ENCODE results near the gene TCF12. TPM values are rescaled to one million over a fixed set of nuclear protein-coding genes. Genes with fewer than 3 reads are reported as not detected.
A peak's percentile ranks its signal among the peaks of the same experiment; 100 is the strongest.

Gene TCF12
- polyA plus RNA-seq, 1 experiment = 447 TPM

GRCh38 chr15:57059026-57059660 is 140.7 kb downstream of the TCF12 start:
- Histone ChIP-seq H3K27me3 (ENCODE audit: control insufficient read depth, insufficient read depth, low read length) (no peaks in the 10 kb centered on the region), H3K27ac (ENCODE audit: low read depth, low read length) (no peak overlapping the region), H3K9me3 (ENCODE audit: control insufficient read depth, insufficient read depth, low read length) (no peaks in the 10 kb centered on the region), H3K4me3 (ENCODE audit: low read depth, low read length) (no peak overlapping the region)
- CTCF ChIA-PET = interaction anchor here (0.6 kb wide), 1 partner anchor 87 kb away, joined by 3 read pairs; no protein-coding TSS in a partner anchor
- POLR2A ChIA-PET = no interaction called here
- no peak for TF ChIP-seq CTCF (IDR thresholded peaks at IDR 0.05; ENCODE audit: low read depth, low read length)
- no peak for DNase-seq (ENCODE audit: low read depth, low spot score)

GRCh38 chr15:57060799-57061198 is 142.4 kb downstream of the TCF12 start:
- ChIA-PET POLR2A (interaction anchor here (0.8 kb wide), 1 partner anchor 173 kb away, joined by 3 read pairs; no protein-coding TSS in a partner anchor), CTCF (no interaction called here)
- H3K27ac ChIP-seq (ENCODE audit: low read depth, low read length) = no peak overlapping the region
- H3K9me3 ChIP-seq (ENCODE audit: control insufficient read depth, insufficient read depth, low read length) = no peaks in the 10 kb centered on the region
- no peak overlapping the region for H3K4me3 ChIP-seq (ENCODE audit: low read depth, low read length)
- H3K27me3 ChIP-seq (ENCODE audit: control insufficient read depth, insufficient read depth, low read length) = no peaks in the 10 kb centered on the region
- DNase-seq (ENCODE audit: low read depth, low spot score) = peak; percentile 39
- no peak for TF ChIP-seq CTCF (IDR thresholded peaks at IDR 0.05; ENCODE audit: low read depth, low read length)

GRCh38 chr15:57061281-57061680 is 142.8 kb downstream of the TCF12 start:
- no peaks in the 10 kb centered on the region for H3K9me3 ChIP-seq (ENCODE audit: control insufficient read depth, insufficient read depth, low read length)
- H3K27me3 ChIP-seq (ENCODE audit: control insufficient read depth, insufficient read depth, low read length) = no peaks in the 10 kb centered on the region
- no peak for DNase-seq (ENCODE audit: low read depth, low spot score)
- CTCF ChIA-PET = interaction anchor here (1.7 kb wide), 1 partner anchor 84 kb away, joined by 3 read pairs; no protein-coding TSS in a partner anchor
- POLR2A ChIA-PET = no interaction called here
- TF ChIP-seq CTCF (IDR thresholded peaks at IDR 0.05; ENCODE audit: low read depth, low read length) = no peak
- H3K27ac ChIP-seq (ENCODE audit: low read depth, low read length) = peak overlapping the region; percentile 55
- H3K4me3 ChIP-seq (ENCODE audit: low read depth, low read length) = no peak overlapping the region

- Histone ChIP-seq H3K27ac (ENCODE audit: low read depth, low read length) (no peak overlapping the region), H3K27me3 (ENCODE audit: control insufficient read depth, insufficient read depth, low read length) (no peaks in the 10 kb centered on the region), H3K9me3 (ENCODE audit: control insufficient read depth, insufficient read depth, low read length) (no peaks in the 10 kb centered on the region), H3K4me3 (ENCODE audit: low read depth, low read length) (no peak overlapping the region)
- ChIA-PET POLR2A (no interaction called here), CTCF (interaction anchor here (1.7 kb wide), 1 partner anchor 84 kb away, joined by 3 read pairs; no protein-coding TSS in a partner anchor)
- TF ChIP-seq CTCF (IDR thresholded peaks at IDR 0.05; ENCODE audit: low read depth, low read length) = no peak
- DNase-seq (ENCODE audit: low read depth, low spot score) = no peak
Observed at GRCh38 chr15:57061696-57062095, 143.3 kb downstream of the TCF12 start.

- Histone ChIP-seq H3K27ac (ENCODE audit: low read depth, low read length) (no peak overlapping the region), H3K4me3 (ENCODE audit: low read depth, low read length) (no peak overlapping the region), H3K27me3 (ENCODE audit: control insufficient read depth, insufficient read depth, low read length) (no peaks in the 10 kb centered on the region), H3K9me3 (ENCODE audit: control insufficient read depth, insufficient read depth, low read length) (no peaks in the 10 kb centered on the region; the same call in 1 of the 2 replicates)
- CTCF ChIA-PET = no interaction called here
- TF ChIP-seq CTCF (IDR thresholded peaks at IDR 0.05; ENCODE audit: low read depth, low read length) = no peak
- POLR2A ChIA-PET = no interaction called here
- DNase-seq (ENCODE audit: low read depth, low spot score) = no peak
Observed at GRCh38 chr15:57064033-57064432, 145.6 kb downstream of the TCF12 start.

Measured in AG04450 (cell line).